Activated T-cell treated with anti-CD3 and anti-CD28 coated beads for 24 hours (primary cell): Measurements from ENCODE around the gene GRK2.

ENCODE experiments used
- DNase-seq: peaks from one replicate; pipeline ENCODE4 v3.0.0-alpha.2; 2020; ENCODE audit warnings: low read depth

Gene GRK2

GRCh38 chr11:67271205-67271540 lies 4.9 kb downstream of the GRK2 start:
- no peak for DNase-seq

- DNase-seq, result no peak
Observed at GRCh38 chr11:67271541-67272284, 5.4 kb downstream of the GRK2 start.

DNA sequence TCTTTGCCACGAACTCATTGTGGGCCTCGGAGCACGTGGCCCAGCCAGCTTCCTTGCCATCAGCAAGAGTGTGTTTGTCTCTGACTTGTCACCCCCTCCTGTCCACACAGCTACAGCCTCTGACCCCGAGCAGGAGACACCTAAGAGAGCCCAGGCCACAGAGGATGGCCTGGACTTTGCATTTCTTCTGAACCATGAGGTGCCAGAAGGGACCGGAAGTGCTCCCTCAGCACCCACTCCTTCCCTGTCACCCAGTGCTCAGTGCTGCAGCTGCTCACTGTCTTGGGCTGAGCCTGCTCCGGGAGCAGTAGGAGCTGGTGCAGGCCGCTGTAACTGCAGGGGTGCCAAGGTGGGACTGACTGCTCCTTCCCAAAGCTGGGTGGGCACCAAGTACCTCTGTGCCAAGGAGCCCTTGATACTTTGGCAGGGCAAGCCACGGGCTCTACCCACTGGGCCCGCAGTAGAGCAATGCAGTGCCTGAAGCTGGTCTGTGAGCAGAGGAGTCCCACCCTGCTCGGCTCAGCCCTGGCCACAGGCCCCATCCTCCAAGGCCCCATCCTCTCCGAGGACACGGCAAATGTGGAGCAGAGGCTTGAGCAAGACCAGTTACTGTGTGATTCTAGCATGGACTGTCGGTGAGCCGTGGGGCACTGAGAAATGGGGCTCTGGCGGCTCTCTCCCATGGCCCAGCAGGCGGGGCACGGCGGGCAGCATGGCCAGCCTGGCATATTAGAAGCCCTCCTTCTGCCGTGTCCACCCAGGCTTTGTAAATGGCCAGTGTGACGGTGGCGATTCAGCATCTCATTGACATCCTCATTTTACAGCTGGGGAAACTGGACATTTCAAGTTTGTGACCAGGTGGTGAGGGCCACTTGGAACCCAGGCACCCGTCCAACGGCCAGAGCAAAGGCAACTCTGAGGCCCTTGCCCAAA lies 6.3 kb downstream of the GRK2 start:
- no peak for DNase-seq

DNA sequence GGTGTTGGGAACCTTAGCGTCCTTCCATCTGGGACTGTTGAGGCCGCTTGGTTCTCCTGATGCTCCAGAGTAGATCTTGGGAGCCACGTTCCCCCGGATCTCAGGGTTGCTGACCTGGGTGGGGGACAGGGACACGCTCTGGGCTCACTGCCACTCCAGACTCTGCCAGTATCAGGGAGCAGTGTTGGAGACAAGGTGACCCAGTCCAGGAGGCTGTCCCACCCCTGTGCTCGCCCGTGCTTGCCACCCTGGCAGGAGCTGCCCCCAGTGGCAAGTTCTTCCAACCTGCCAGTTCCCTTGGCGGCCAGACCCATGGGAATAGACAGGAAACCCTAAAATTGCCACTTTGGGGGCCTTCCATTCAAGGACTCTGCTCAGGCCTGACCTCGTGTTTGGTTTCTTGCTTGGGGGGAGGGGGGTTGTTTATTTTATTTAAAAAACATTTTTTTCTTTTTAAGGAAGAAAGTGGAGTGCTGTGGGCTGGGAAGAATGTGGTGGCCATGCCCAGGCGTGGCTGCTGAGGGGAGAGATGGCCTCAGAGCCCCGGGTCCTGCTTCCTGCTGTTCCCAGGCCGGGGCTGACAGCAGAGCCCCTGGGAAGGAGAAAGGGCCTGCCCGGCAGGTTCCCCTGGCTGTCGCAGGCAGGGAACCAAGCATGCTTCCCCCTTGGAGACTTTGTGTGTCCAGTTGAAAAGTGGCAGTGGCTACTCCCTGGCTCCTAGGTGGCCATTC lies 7.2 kb downstream of the GRK2 start:
- DNase-seq, result no peak

GRCh38 chr11:67274768-67275605 lies 8.7 kb downstream of the GRK2 start:
- no peak for DNase-seq

GRCh38 chr11:67275606-67276409 lies 9.5 kb downstream of the GRK2 start:
- DNase-seq, result no peak

DNA sequence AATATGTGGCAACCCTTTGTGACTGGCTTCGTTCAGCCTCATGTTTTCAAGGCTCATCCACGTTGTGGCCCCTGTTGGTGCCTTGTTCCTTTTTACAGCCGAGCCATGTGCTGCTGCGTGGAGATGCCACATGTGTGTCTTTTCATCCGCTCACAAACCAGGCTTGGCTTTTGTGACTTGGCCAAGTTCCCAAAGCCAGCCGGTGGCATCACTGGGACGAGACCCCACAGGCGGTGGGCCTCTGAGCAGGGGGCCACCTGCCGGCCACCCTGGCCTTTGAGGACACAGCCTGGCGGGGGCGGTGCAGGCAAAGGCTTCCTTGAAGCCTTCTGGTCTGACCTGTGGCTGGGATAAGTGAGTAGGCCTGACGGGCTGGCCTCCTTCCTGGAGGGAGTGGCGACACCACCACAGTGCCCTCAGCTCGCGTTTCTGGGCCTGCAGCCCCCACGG lies 10.5 kb downstream of the GRK2 start:
- DNase-seq, result no peak

DNA sequence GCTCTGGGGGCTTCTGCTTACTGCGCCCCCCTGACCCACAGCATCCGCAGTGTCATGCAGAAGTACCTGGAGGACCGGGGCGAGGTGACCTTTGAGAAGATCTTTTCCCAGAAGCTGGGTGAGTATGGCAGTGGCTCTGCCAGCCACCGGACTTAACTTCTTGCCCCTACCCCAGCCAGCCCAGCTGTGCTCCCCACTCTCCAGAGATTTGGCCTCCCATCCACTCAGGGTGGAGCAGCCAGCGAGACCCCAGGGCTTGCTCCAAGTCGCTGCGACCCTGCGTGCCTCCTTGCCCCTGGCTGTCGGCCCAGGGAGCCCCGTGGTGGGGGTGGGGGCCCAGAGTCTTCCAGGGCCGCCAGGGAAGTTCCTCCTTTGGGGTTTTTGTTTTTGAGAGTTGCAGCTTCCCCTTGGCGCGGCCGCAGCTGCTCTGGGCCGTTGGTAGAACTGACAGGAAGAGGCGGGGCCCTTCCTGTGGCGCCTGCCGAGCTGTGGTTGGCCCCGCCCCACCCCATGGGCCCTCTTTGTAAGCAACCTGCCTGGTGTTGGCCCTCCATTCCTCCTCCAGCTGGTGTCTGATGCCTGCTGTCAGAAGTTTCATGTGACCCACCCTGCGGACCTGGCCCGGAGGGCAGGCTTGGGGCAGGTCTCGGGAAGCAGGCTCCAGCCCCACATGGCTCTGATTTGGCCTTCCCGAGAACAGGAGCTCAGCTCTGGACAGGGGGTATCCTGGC lies 11.1 kb downstream of the GRK2 start:
- peak; percentile 86 for DNase-seq

- no peak for DNase-seq
Observed at GRCh38 chr11:67278135-67278938, 12.1 kb downstream of the GRK2 start.

DNA sequence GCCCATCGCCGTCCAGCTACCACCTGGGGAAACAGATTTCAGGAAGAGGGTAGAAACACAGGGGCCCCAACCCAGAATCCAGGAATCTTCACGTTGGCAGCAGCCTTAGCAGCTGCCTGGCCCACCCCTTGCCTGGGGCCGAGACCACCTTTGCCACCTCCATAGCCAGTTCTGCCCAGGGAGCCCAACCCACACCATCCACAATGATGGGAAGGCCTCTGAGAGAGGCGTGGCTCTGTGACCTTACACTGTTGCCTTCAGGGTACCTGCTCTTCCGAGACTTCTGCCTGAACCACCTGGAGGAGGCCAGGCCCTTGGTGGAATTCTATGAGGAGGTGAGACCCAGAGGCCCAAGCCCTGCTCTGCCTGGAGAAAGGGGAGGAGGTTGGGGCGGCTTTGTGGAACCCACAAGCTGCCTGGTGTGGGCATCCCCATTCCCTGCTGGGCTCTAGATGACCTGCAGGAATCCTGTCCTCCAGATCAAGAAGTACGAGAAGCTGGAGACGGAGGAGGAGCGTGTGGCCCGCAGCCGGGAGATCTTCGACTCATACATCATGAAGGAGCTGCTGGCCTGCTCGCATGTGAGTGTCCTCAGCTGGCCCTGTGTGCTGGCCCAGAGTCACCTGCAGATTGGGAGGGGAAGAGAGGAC lies 12.8 kb downstream of the GRK2 start:
- DNase-seq, result no peak

GRCh38 chr11:67279589-67280340 lies 13.5 kb downstream of the GRK2 start:
- no peak for DNase-seq

DNA sequence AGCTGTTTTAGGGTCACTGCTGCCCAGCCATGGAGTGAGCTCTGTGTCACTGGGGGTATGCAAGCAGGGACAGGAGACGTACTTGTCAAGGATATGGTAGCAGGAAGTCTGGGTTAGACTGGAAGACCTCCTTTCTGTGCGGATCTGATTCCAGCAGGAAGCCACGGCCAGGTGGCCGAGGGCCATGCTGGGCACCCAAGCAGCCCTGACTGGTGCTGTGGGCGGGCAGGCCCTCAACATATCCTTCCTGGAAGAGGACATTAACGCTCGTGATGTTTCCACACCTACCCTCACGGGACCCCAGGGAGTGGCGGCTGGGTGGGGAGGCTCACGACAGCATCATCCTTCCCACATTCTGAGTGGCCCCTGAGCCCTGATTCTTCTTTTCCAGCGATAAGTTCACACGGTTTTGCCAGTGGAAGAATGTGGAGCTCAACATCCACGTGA lies 14.1 kb downstream of the GRK2 start:
- no peak for DNase-seq

DNA sequence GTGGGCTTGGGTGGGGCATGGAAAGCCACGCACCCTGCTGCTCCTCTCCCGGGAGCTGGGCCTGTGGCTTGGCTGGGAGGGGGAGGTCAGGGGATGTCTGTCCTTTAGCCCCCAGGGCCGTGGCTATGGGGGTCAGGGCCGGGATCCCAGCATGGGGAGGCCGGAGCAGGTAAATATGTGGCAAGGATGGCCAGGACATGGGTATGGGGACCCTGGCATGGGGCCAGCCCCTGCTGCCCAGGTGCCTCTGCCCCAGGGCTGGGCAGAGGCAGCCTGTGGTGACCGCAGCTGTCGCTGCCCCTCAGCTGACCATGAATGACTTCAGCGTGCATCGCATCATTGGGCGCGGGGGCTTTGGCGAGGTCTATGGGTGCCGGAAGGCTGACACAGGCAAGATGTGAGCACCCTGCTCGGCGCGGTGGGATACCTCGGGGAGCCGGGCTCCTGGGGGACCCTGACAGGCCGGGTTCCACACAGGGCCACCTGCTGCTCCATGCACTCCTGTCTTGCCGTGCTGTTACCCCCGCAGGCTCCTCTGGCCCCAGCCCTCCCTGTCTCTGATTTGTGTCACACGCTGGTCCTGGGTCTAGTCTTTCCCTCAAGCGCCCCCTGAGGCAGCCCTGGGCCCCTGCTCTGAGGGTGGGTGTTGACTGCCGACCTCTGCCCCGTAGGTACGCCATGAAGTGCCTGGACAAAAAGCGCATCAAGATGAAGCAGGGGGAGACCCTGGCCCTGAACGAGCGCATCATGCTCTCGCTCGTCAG lies 14.7 kb downstream of the GRK2 start:
- no peak for DNase-seq

DNA sequence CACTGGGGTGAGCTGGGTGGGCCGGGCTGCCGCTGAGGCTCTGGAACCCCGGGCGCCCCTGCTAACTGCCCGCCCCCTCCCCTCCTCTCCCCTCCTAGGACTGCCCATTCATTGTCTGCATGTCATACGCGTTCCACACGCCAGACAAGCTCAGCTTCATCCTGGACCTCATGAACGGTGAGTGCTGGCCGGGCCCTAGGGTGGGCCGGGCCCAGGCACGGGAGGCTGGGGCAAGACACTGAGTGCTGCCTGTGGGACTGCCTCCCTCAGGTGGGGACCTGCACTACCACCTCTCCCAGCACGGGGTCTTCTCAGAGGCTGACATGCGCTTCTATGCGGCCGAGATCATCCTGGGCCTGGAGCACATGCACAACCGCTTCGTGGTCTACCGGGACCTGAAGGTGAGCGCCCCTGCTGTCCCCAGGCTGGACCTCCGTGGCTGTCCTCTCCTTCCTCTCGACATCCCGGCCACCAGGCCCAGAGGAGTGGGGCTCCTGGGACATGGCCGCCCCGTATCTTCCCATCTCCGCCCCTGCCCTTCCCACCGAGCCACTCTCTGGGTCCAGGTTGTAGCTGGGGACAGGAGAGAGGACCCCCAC lies 15.4 kb downstream of the GRK2 start:
- no peak for DNase-seq

DNA sequence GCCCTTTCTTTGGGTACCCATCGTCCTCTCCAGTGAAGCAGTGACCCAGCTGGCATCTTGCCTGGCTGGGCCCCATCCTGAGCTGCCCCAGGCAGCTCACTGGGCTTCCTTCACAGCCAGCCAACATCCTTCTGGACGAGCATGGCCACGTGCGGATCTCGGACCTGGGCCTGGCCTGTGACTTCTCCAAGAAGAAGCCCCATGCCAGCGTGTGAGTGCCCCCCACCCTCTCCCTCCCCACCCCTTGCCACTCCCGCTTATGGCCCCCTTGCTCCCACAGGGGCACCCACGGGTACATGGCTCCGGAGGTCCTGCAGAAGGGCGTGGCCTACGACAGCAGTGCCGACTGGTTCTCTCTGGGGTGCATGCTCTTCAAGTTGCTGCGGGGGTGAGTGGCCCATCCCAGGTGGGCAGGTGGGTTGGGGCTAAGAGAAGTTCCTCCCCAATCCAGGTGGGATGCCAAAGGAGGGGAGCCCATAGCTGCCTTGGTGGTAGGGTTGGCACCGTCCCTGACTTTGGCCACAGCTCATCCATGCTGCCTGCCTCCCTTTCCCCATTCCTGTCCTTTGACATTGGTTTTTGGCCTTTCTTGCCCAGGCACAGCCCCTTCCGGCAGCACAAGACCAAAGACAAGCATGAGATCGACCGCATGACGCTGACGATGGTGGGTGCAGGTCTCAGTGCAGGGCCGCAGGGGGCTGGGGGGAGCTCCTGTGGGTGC lies 16.0 kb downstream of the GRK2 start:
- DNase-seq, result no peak

- no peak for DNase-seq
Observed at GRCh38 chr11:67282876-67283371, 16.7 kb downstream of the GRK2 start.
